Hepatocyte (in vitro differentiated cells): ENCODE measurements around the gene MEGF8.

Experiments used
- CTCF ChIP-seq: fragments of 200-600 bp; sonication (generic); IDR thresholded peaks from 2 replicates; pipeline ENCODE4 v1.5.1; 2016; ENCODE audit warnings: antibody characterized with exemption, mild to moderate bottlenecking; ENCODE audit not compliant: poor library complexity
- EZH2 ChIP-seq: fragments of 200-600 bp; sonication (generic); IDR thresholded peaks from 2 replicates; pipeline ENCODE4 v1.6.1; 2016; ENCODE audit warnings: antibody characterized with exemption, mild to moderate bottlenecking, borderline replicate concordance
- EZH2phosphoT487 ChIP-seq: fragments of 200-600 bp; sonication (generic); IDR thresholded peaks from one replicate; pipeline ENCODE4 v1.6.1; 2018; ENCODE audit warnings: antibody characterized with exemption, mild to moderate bottlenecking, low read depth, moderate library complexity; ENCODE audit not compliant: unreplicated experiment, severe bottlenecking

- no peak for TF ChIP-seq EZH2phosphoT487
- TF ChIP-seq CTCF, result no peak
- no peak for TF ChIP-seq EZH2
These were observed 25.0 kb downstream of the MEGF8 start for GRCh38 chr19:42350417-42350816.
